GM10248 (cell line): ENCODE data around the gene BMP7.

Experiments used
- CTCF ChIA-PET: fragments of 300-600 bp; sonication (Branson Sonifier 250); formaldehyde crosslinking; extraction: SDS; loops from one replicate; lab custom pipeline; 2021; ENCODE audit warnings: antibody characterized with exemption; lab: Yijun Ruan, JAX
- POLR2A ChIA-PET: fragments of 350-650 bp; sonication (Branson Sonifier 250); formaldehyde crosslinking; extraction: SDS; loops from one replicate; lab custom pipeline; 2020; ENCODE audit warnings: antibody characterized with exemption; lab: Yijun Ruan, JAX
- DNase-seq: peaks from one replicate; pipeline ENCODE4 v3.0.0; 2012; ENCODE audit errors: extremely low spot score
- TF ChIP-seq, protein P1 (sequence below): IDR thresholded peaks from 2 replicates; pipeline ENCODE4 v1.5.1; 2012; ENCODE audit warnings: mild to moderate bottlenecking, low read depth; ENCODE audit errors: extremely low read depth, missing control alignments, control extremely low read depth

The BMP7 gene

DNA sequence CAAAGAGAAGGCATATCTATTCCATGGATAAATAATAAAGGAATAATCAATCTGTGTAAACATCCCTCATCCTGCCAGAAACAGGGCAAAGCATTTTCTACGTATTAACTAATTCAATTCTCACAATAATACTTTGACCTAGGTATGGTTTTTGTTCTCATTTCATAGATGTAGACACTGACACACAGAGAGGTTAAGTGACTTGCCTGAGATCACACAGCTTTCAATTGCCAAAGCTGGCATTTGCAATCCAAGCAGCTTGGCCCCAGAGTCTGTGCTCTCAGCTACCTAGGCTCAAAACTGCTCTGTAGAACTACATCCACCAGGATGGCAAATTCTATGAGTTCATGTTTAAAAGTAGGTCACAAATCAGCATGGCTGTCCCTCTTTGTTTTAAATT is 124.9 kb downstream of the BMP7 start:
- no peak for DNase-seq
- TF ChIP-seq, protein P1, sequence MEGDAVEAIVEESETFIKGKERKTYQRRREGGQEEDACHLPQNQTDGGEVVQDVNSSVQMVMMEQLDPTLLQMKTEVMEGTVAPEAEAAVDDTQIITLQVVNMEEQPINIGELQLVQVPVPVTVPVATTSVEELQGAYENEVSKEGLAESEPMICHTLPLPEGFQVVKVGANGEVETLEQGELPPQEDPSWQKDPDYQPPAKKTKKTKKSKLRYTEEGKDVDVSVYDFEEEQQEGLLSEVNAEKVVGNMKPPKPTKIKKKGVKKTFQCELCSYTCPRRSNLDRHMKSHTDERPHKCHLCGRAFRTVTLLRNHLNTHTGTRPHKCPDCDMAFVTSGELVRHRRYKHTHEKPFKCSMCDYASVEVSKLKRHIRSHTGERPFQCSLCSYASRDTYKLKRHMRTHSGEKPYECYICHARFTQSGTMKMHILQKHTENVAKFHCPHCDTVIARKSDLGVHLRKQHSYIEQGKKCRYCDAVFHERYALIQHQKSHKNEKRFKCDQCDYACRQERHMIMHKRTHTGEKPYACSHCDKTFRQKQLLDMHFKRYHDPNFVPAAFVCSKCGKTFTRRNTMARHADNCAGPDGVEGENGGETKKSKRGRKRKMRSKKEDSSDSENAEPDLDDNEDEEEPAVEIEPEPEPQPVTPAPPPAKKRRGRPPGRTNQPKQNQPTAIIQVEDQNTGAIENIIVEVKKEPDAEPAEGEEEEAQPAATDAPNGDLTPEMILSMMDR: no peak
- ChIA-PET CTCF (interaction anchor here (0.9 kb wide), 1 partner anchor 9 kb away, joined by 3 read pairs; no protein-coding TSS in a partner anchor), POLR2A (no interaction called here)

DNA sequence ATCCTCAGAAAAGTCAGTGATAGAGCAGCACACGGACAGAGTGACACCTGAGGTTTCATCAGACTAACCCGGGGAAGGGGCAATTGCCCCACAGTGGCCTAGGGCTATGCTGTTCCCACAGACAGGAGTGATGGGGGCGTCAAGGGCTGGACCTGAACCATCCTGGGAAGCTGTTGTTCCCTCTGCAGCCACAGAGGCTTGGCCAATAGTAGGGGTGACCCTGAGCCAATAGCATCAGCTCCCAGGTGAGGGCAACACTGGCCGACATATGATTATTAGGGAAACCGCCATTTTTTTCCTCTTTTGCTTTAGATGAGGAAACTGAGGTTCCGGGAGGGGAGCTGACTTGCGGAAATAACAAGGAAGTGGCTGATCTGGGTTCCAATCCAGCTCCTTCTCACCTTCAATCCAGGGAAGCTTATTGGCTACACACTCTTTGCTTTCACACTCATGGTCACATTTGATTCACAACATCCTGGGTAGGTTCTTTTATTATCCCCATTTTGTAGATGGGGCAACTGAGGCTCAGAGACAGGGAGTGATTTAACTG is 126.0 kb downstream of the BMP7 start:
- CTCF ChIA-PET: no interaction called here
- POLR2A ChIA-PET: no interaction called here

DNA sequence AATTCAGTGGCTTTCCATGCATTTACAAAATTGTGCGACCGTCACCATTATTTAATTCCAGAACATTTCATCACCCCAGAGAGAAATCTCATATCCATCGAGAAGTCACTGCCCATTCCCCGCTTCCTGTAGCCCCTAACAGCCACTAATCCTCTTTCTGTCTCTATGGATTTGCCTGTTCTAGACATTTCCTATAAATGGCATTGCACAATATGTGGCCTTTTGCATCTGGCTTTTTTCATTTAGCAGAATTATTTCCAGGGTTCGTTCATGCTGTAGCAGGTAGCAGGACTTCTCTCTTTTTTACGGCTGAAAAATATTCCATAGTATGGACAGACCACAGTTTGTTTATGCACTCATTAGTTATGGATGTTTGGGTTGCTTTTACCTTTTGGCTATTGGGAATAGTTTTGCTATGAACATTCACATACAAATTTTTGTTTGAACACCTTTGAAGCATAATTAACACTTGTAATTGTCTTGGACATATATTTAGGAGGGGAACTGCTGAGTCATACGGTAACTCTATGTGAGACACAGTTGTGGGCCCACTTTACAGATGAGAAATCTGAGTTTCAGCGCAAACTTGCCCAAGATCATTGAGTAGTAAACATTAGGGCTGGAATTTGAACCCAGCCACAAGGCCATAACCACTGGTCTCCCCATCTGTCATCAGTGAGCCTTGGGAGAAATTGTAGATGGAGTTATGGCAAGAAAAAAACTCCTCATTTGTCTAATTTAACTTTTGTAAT is 126.9 kb downstream of the BMP7 start:
- DNase-seq: no peak
- CTCF ChIA-PET: no interaction called here
- TF ChIP-seq, protein P1: no peak
- POLR2A ChIA-PET: no interaction called here

More for the DNA sequence above, 126.0 kb downstream of the BMP7 start:
- no peak for DNase-seq
- TF ChIP-seq, protein P1: no peak

DNA sequence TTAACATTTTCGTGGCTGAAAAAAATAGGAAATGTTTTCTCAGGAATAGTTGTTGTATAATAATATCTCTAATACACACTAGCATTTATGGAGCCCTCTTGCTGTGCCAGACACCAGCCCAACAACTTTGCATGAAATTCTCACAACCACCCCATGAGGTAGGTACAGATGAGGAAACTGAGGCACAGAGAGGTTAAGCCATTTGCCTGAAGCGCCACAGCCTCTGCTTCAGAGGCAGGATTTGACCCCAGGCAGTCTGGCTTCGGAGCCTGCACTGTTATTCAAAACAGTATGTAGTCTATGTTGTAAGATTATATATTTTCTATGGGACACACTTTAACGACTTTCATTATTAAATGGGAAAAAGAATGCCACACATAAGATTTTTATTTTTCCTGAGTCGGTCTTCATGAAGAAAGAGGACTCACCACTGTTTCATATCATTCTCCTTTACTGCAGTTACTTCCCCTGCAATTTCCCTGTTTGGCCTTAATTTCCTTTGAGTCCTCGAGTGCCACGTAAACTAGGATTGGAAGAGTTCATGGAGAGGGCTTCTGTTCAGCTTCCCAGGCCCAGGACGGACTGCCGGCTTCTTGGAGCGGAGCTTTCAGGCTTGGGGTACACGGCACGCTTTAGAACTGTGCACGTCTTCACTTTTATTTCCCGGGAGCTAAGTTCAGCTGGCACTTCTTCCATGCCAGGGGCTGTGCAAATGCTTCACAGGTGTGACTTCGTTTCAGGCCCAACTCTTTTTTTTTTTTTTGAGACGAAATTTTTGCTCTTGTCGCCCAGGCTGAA is 128.0 kb downstream of the BMP7 start:
- TF ChIP-seq, protein P1: no peak
- POLR2A ChIA-PET: no interaction called here
- CTCF ChIA-PET: no interaction called here
- DNase-seq: no peak

DNA sequence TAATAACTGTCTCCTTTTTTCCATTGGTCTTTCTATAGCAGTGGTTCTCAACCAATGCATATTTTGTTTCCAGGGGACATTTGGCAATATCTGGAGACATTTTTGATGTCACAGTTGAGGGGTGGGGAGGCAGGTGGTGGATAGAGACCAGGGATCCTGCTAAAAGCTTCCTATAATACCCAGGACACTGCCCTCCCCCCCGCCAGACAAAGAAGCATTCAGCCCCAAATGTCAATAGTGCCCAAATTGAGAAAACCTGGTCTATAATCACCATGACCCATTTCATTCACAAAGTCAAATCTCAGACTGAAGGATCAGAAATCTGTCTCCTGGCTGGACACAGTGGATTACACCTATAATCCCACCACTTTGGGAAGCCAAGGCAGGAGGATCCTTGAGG is 128.8 kb downstream of the BMP7 start:
- ChIA-PET POLR2A (no interaction called here), CTCF (no interaction called here)
- no peak for DNase-seq
- TF ChIP-seq, protein P1: no peak

DNA sequence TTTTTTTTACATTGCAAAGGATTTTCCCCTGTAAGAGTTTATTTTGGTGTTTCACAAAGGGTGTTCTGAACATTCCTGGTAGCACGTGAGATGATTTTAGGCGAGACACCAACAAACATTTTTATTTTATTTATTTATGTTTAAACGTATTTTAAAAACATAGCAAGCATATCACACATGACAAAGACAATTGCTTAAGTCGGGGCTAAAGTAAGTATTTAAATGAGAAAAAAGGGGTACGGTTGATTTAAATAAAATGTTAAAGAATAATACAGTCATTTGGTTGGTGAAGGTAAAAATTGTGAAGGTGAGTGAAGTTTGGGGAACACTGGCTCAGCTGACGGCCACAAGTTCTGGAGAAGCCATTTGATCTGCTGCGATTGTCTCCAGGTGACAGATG is 129.7 kb downstream of the BMP7 start:
- CTCF ChIA-PET: no interaction called here
- DNase-seq: no peak
- TF ChIP-seq, protein P1: no peak
- POLR2A ChIA-PET: no interaction called here
